HG02798 (cell line): Measurements from ENCODE around the gene SLC33A1.
A peak's percentile ranks its signal among the peaks of the same experiment; 100 is the strongest.
"Not testable (repeated sequence)": the region's sequence is repeated elsewhere in the genome, so short reads cannot be mapped to it uniquely, and the experiment has no call there.

ENCODE experiments used
- ATAC-seq: cut with Tn5 transposase; IDR thresholded peaks from one replicate; pipeline ENCODE4 v1.9.1; 2021; ENCODE audit warnings: mild to moderate bottlenecking; ENCODE audit not compliant: unreplicated experiment, poor library complexity

Gene SLC33A1

DNA sequence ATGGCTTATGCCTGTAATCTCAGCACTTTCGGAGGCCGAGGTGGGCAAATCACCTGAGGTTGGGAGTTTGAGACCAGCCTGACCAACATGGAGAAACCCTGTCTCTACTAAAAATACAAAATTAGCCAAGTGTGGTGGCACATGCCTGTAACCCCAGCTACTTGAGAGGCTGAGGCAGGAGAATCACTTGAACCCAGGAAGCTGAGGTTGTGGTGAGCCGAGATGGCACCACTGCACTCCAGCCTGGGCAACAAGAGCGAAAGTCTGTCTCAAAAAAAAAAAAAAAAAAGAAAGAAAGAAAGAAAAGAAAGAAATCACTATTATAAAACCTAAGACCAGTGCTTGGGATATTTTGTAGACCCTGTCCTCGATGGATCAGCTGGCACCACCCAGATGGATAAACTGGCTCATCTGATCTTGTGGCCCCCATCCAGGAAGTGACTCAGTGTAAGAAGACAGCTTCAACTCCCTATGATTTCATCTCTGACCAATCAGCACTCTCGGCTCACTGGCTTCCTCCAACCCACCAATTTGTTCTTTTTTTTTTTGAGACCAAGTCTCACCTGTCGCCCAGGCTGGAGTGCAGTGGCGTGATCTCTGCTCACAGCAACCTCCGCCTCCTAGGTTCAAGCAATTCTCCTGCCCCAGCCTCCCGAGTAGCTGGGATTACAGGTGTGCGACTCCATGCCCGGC lies 8.2 kb upstream of the SLC33A1 start:
- not testable (repeated sequence) for ATAC-seq

DNA sequence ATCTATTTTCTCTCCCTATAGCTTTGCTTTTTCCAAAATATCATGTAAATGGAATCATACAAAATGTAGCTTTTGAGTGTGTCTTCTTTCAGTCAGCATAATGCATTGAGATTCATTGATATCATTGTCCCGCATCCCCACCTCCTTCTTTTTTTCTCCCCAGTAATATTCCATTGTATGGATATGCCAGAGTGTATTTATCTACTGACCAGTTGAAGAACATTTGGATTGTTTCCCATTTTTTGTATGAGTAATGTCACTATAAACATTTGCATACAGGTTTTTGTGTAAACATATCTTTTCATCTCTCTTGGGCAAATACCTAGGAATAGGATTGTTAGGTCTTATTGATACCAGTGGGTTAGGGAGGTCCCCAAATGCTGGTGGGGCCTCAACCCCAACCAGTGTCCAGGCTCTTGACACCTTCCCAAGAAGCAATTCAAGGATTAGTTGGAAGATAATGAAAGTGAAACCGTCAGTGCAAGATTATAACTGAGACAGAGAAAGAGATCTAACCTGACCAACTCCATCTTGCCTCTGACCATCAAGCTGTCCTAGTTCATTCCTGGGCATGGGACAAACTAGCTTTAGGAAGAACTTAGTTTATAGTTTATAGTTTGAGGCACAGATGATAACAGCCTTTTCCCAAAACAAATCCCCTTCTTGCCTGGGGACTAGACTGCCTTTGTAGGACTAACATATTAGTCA lies 7.4 kb upstream of the SLC33A1 start:
- ATAC-seq: no peak

DNA sequence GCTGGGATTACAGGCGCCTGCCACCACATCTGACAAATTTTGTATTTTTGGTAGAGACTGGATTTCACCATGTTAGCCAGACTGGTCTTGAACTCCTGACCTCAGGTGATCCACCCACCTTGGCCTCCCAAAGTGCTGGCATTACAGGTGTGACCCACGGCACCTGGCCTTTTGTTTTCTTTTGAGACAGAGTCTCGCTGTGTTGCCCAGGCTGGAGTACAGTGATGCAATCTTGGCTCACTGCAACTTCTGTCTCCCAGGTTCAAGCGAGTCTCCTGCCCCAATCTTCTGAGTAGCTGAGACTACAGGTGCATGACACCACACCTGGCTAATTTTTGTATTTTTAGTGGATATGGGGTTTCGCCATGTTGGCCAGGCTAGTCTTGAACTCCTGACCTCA lies 6.2 kb upstream of the SLC33A1 start:
- ATAC-seq: not testable (repeated sequence)

DNA sequence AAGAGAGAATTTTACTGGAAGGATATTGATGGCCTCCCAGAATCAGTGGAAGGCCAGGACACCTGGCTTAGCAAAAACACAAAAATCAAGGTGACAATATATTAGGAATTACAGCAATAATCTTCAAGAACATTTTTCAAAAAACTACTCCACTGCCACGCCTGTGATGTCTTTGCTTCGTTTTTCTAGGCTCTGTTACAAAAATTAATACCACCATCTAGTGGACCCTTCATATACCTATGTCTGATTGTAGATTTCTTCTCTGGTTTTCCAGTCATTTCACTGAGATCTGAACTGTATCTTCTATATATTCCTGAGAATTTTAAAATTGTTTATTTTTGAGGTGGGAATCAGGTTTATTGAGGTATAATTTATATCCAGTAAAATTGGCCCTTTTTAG lies 5.6 kb upstream of the SLC33A1 start:
- ATAC-seq: no peak

DNA sequence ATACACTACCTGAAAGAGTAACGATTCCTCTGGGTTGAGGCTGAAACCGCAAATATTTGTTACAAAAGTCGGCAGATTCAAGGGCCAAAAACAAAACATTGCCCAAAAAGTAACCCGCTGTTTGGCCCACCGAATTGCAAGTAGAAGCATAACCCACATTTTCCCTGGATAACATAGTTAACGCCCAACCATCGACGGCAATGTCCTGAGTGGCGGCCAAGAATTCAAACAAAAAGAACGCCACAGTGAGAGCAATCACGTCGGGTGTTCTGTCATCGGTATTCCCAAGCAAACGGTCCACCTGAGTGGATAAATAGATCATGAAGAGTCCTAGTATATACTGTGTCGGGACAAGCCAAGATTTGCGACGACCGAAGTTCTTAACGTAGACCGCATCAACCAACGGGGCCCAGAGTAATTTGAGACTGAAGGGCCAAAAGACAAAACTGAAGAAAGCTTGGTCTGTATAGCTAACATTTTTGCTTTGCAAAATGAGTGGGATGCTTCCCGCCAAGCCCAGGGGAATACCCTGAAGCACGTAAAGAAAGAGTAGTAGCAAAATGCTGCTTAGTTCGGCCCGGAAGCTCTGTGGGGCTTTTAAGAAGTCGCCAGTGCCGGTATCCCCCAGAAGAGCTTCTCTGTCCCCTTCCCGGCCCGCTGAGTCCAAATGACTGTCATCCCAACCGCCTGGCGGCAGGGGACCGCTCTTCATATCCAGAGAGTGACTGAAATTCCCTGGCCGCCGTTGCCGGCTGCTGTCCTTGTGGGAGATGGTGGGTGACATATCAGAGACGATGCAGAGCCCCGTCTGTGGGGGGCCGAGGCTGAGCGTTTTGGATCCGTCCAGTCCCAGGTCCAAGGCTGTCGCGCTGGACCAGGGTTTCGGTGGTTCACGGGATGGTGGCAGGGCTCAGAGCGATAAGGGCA lies 750 bp downstream of the SLC33A1 start:
- no peak for ATAC-seq

DNA sequence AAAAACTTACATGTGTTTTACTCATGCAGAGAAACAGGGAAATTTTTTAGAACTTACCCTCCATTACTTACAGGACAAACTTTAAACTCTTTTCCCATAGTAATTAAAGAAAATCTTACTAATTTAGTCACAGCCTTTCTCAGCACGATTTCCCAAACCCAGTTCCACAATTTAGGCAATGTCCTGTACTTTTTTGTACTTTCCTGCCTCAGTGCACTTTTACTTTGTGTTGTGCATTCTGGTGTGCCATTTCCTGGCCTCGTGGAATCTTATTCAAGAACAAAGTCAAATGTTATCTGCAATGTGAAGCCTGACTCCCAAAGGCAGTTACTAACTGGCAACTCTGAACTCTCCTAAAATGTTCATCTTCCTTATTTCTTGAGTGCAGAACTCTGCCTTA lies 1.9 kb downstream of the SLC33A1 start:
- ATAC-seq: no peak

DNA sequence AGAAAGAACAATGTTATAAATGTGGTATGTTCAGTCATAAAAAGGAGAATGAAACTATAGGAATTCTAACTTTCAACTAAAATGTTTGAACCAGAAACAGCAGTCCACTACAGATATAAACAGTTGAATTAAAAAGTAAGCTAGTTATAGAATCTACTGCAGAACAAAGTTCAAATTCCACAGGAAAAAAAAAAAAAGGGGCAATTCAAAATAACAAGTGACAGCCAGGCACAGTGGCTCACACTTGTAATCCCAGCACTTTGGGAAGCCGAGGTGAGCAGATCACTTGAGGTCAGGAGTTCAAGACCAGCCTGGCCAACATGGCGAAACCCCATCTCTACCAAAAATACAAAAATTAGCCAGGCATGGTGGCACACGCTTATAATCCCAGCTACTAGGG lies 4.8 kb downstream of the SLC33A1 start:
- not testable (repeated sequence) for ATAC-seq

DNA sequence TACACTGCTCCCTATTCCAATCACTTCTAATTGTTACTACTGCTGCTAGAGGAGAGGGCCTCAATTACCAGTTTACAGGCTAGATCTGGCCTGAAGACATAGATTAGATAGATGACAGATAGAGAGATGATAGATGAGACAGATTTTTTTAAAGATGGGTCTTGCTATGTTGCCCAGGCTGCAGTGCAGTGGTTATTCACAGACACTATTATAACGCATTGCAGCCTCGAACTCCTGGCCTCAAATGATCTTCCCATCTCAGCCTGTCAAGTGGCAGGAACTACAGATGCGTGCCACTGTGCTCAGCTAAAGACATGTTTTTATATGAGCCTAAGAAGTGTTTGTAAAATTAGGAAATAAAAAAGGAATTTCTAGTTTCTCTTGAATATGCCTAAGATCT lies 6.2 kb downstream of the SLC33A1 start:
- no peak for ATAC-seq

DNA sequence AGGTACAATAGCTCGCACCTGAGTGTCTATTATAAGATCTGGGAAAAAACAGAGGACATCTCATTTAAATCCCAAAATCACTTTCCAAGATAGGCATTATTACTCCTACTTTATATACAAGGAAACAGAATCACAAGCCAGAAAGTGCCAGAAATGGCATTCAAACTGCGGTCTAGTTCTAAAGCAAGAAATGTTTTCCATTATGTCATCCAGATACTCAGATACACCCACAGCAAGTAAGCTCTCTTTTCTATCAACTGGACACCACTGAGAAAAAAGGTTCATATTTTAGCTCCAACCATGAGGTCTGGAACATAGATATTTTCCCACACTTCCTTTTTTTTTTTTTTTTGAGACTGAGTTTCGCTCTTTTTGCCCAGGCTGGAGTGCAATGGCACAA lies 8.1 kb downstream of the SLC33A1 start:
- peak; percentile 39 for ATAC-seq

DNA sequence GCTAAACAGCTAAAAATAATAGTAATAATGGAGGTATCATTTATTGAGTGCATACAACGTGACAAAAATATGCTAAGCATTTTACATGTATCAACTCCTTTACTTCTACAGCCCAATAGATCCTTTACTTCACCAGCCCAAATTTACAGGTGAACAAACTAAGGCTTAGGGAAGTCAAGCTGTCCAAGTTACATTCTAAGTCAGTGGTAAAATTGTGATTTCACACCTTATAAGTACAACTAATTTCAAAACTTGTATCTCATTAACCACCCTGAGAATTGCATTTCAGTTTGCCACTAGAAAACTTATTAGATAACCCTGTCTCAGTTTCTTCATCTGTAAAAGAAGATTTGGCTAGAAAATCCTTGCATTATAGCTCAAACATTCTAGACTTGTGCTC lies 10.7 kb downstream of the SLC33A1 start:
- ATAC-seq: peak; percentile 65

DNA sequence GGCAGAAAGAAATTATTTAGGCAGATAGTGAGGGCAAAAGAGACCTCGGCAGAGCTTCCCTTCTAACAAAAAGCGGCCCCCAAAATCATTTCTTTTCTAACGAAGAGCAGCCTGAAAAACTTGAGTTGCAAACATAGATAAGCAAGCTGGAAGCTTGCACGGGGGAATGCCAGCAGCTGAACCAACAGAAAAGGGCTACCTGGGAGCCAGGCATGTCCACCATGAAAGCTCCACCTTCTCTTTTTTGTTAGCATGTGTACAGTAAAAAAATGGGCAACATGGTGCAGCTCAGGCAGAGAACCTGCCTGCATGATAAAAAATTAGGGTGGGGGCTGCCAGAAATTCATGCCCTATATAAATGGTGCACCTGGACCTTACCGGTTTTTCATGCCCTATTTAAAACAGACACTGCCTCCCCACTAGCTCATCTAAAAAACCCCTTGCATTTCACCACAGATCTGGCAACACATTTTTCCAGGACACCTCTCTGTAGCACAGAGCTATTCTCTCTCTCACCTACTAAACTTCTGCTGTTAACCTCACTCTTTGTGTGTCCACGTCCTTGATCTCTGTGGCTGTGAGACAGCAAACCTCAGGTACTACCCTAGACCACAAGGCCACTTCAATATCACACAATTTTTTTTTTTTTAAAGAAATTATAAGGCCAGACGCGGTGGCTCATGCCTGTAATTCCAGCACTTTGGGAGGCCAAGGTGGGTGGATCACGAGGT lies 18.7 kb downstream of the SLC33A1 start:
- ATAC-seq: no peak

DNA sequence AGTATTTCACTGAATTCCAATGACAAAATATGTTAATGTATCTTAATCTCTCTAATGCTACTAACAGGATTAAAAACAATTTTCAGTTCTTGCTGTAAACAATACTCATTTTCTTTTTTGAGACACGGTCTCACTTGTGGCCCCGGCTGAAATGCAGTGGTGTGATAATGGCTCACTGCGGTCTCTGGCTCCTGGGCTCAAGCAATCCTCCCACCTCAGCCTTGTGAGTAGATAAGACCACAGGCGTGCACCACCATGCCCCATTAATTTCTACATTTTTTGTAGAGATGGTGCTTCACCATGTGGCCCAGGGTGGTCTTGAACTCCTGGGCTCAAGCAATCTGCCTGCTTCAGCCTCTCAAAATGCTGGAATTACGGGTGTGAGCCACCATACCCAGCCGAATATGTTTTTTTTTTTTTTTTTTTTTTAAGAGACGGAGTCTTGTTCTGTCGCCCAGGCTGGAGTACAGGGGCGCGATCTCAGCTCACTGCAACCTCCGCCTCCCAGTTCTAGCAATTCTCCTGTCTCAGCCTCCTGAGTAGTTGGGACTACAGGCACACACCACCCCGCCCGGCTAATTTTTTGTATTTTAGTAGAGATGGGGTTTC lies 25.6 kb downstream of the SLC33A1 start:
- ATAC-seq: not testable (repeated sequence)

DNA sequence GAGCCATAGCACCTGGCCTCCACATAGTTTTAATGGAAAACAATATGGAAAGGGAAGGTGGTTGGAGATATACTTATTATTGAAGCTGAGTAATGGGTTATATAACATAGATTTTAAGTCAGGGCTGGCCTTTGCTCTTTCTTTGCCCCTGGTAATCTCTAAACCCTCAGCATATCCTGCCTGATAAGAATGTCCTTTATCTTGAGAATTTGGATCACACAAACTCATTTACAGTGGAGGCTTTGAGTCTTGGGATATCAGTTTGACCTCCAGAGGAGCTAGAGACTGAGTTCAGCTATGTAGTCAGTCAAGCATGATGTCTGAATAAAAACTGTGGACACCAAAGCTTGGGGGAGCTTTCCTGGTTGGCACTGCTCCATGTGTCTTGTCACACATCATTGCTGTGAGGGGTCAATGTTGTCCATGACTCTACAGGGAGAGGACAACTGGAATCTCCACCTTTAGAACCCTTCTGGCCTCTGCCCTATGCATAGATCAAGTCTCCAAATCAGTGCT lies 39.1 kb downstream of the SLC33A1 start:
- ATAC-seq: no peak

DNA sequence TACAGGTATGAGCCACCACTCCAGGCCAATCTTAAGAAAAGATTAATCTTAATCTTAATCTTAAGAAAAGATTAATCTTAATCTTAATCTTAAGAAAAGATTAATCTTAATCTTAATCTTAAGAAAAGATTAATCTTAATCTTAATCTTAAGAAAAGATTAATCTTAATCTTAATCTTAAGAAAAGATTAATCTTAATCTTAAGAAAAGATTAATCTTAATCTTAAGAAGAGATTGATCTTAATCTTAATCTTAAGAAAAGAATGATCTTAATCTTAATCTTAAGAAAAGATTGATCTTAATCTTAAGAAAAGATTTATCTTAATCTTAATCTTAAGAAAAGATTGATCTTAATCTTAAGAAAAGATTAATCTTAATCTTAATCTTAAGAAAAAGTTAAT lies 41.0 kb downstream of the SLC33A1 start:
- not testable (repeated sequence) for ATAC-seq

DNA sequence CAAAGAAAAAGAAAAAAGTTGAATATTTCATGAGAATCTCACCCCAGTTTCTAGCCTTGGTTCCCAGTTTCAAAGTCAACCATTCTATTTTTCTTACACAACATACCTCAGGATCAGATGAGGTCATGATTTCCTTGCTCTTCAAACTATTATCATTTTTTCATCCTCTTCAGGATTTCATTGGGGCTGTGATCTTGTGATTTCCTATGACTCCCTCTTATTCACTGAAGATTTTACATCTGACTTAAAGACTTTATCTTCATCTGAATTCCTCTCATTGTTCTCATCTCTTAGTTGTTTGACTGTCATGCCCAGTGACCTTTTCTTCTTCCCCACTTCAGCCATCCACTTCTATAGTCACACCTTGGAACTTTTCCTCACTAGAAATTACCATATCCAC lies 45.0 kb downstream of the SLC33A1 start:
- ATAC-seq: no peak

DNA sequence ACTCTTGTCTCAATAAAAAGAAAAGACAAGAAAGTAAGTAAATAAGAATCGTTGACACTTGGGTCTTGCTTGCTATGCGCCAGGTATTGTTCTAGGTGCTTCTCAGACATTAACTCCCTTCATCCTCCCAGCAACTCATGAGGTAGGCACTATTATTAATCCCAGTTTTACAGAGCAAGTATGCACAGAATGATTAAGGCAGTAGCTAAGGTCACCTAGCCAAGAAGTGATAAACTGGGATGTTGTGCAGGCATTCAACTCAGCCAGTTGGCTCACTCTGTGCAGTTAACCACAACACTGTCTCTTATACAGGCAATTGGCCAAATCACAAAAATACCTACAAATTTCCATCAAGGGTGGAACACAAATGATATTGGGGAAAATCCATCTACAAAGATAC lies 46.4 kb downstream of the SLC33A1 start:
- ATAC-seq: no peak

DNA sequence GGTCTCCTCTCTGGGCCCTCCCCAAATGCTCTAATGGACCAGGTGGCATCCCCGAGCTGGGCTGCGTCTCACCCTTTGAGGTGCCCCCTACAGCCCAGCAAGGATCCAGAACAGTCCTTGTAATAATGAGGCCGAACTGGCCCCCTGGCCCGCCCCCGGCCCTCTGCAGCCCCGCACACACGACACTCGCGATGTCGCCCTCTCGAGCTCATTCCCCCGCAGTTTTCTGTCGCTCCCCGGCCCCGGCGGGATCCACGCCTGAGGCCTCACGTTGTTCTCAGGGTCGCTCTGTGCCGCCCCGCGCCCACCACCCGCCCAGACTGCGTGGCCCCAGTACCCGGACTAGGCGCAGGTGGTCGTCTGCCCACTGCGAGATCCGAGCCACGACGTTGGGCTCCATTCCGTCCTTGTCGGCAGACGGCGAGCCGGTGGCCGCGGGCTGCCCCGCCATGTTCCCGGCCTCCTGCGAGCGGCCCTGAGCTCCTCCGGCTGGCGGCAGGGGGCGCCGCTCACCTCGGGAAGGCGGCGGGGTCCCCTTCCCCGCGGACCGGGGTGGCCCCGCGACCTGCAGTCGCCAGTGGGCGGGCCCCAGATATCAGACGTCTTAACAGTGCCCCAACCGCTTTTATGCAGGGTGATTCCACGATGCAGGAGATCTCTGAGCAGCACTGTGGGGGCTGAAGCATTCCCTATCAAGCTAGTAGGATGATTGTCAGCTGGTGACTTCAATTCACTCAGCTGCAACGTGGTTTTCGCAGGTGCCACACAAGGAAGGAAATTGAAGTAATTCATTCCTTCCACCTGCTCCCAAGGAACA lies 48.2 kb downstream of the SLC33A1 start, which contains the start of gene C3orf33:
Gene C3orf33 (minus strand): TSS at position 477 of the 817 bp plus-strand sequence. CDS start 26 bp downstream, at position 451.
- peak; percentile 98 for ATAC-seq

DNA sequence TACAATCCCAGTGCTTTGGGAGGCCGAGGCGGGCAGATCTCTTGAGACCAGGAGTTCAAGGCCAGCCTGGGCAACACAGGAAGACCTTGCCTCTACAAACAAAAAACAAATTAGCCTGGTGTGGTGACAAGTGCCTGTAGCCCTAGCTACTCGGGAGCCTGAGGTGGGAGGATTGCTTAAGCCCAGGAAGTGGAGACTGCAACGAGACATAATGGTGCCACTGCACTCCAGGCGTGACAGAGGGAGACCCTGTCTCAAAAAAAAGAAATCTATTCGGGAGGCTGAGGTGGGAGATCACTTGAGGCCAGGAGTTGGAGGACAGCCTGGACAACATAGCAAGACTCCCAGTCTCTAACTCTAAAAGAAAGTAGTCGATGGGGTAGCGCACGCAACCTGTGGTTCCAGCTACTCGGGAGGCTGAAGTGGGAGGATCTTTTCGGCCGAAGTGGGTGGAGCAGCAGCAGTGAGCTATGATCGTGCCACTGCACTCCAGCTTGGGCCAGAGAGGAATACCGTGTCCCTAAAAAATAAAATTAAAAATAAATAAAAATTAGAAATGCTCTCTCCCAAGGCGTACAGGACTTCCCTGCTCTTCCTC lies 48.9 kb downstream of the SLC33A1 start:
- ATAC-seq: peak; percentile 2
